Heart right ventricle (tissue), 16 donors: Measurements from ENCODE around the gene RPS6KC1. TPM values are rescaled to one million over a fixed set of nuclear protein-coding genes. Genes with fewer than 3 reads are reported as not detected.

ENCODE experiments used
- ATAC-seq, 8 donors: fragments of 200-7000 bp; cut with Tn5 transposase; one replicate each; pipeline ENCODE4 v1.9.1; 2020; ENCODE audit warnings: mild to moderate bottlenecking in 8 of 8, moderate library complexity in 8 of 8, moderate number of reproducible peaks in 1 of 8
- DNase-seq, 2 donors: peaks; one replicate each; pipeline ENCODE4 v3.0.0-alpha.2; 2020
- H3K27ac ChIP-seq, 10 donors: fragments of 200-600 bp; sonication (generic) in 2 of 10; one replicate each; pipeline versions ENCODE4 v1.5.0 to v1.8.0; 2020 to 2022; ENCODE audit warnings: mild to moderate bottlenecking in 3 of 10
- H3K27me3 ChIP-seq, 7 donors: fragments of 200-600 bp; one replicate each; pipeline ENCODE4 v1.8.0; 2021 to 2022; ENCODE audit warnings: mild to moderate bottlenecking in 2 of 7
- H3K36me3 ChIP-seq, 9 donors: fragments of 200-600 bp; sonication (generic) in 1 of 9; one replicate each; pipeline versions ENCODE4 v1.5.0 to v1.8.0; 2020 to 2022; ENCODE audit warnings: mild to moderate bottlenecking in 2 of 9
- H3K4me1 ChIP-seq, 9 donors: fragments of 200-600 bp; sonication (generic) in 1 of 9; one replicate each; pipeline versions ENCODE4 v1.5.0 to v1.8.0; 2020 to 2022; ENCODE audit warnings: mild to moderate bottlenecking in 4 of 9
- H3K4me3 ChIP-seq, 10 donors: fragments of 200-600 bp; sonication (generic) in 2 of 10; one replicate each; pipeline versions ENCODE4 v1.5.0 to v1.8.0; 2020 to 2022; ENCODE audit warnings: mild to moderate bottlenecking in 7 of 10, moderate library complexity in 2 of 10
- H3K9me3 ChIP-seq, 11 donors: fragments of 200-600 bp in 10 of 11; sonication (generic) in 2 of 11; one replicate each; pipeline versions ENCODE4 v1.5.0 to v1.8.0; 2013 to 2022; ENCODE audit warnings: mild to moderate bottlenecking in 2 of 11, control low read depth in 1 of 11, moderate library complexity in 1 of 11
- CTCF ChIP-seq, 9 donors: fragments of 200-600 bp; sonication (generic) in 2 of 9; IDR thresholded peaks; one replicate each; pipeline versions ENCODE4 v1.5.0 to v1.8.0; 2021 to 2022; ENCODE audit warnings: antibody characterized with exemption in 9 of 9, mild to moderate bottlenecking in 5 of 9, moderate library complexity in 1 of 9
- WGBS, 2 donors: extraction: QIAGEN DNeasy Blood & Tissue Kit; methylation state at CpG; one replicate each; pipeline ENCODE4 v1.1.7; 2013; ENCODE audit warnings: inconsistent platforms in 1 of 2; 5-methylcytosine and 5-hydroxymethylcytosine counted together
- intact Hi-C, 10 donors: fragments of 100-400 bp; cut with DNase I; formaldehyde crosslinking; loops; one replicate each; pipeline versions ENCODE4 v1.11.1 to v1.14.2; 2022
- polyA plus RNA-seq, 2 donors: library from polyadenylated mRNA; stranded (reverse); fragments of 200-250 nt; gene quantifications; one replicate each; pipeline ENCODE4 v1.2.3, GENCODE V29; 2013
- total RNA-seq, 10 donors: library from RNA; stranded (reverse); fragmentation: NEBNext Ultra II Directional in 3 of 10; extraction: Animal tissue kit (Norgen Biotek cat#: 25700) in 3 of 10; gene quantifications; one replicate each; pipeline versions ENCODE4 v1.2.1 to v1.2.4, GENCODE V29; 2021 to 2023
- donor health status: Arrhythmogenic right ventricular cardiomyopathy.
- donor health status: ischemic (EF 13 %, LVEDD 7.1; RV severe dilation, severe dysfunction).
- donor health status: healthy with polysubstance abuse.
- donor health status: DM: no; HTN: yes; CAD: no.
- donor health status: DM: no; HTN: no; CAD: no.
- donor health status: ischemic (EF 25% LVEDD 6.9; RV normal size, moderate dysfunction).
- donor health status: ischemic (EF 25% LVEDD 5.7; RV mildly dilated, moderate dysfunction).
- donor health status: healthy.
- donor health status: DM: yes; HTN: yes; CAD: no.
- donor health status: Ischemic cardiomyopathy.
- donor health status: ischemic (EF 35%, LVEDD 5.7; RV mildly dilated, moderate dysfunction).
- donor health status: nonischemic (EF 11% LVEDD 7.7; RV severe dilation, severe dysfunction).
- donor health status: DM: yes; HTN: yes; CAD: no.
- donor health status: PGD.
- donor health status: ischemic (EF 29% LVEDD 5.4; RV normal size, mild dysfunction).
- donor health status: nonischemic (EF 23%, LVEDD 6.1; RV moderate dilation, normal function).

The RPS6KC1 gene
- total and polyA plus RNA-seq, 12 donors, result 3.8 to 13.8 (median 10.3) TPM

GRCh38 chr1:213180833-213181232 lies 129.8 kb downstream of the RPS6KC1 start:
- intact Hi-C loops, result no loop called here

GRCh38 chr1:213183036-213183672 lies 132.1 kb downstream of the RPS6KC1 start:
- ATAC-seq, result no peak
- DNase-seq, result no peak
- no peak for TF ChIP-seq CTCF (IDR thresholded peaks at IDR 0.05)
- 97 to 98% methylated on average over 3 of the region's 3 CpGs for WGBS, 2 donors
- no peak overlapping the region for H3K4me3 ChIP-seq
- no peaks in the 10 kb centered on the region for H3K27me3 ChIP-seq
- no peak overlapping the region for H3K27ac ChIP-seq
- H3K9me3 ChIP-seq, result peaks cover 0 to 33% (median 23%) of the 10 kb centered on the region in 11 donors
- peaks cover 0 to 46% (median 4%) of the 10 kb centered on the region in 9 donors for H3K36me3 ChIP-seq
- intact Hi-C loops, result no loop called here
- no peaks in the 10 kb centered on the region for H3K4me1 ChIP-seq

More at GRCh38 chr1:213180833-213181232, 129.8 kb downstream of the RPS6KC1 start:
- Histone ChIP-seq H3K27ac (no peak overlapping the region), H3K9me3 (peaks cover 0 to 16% (median 10%) of the 10 kb centered on the region in 11 donors), H3K4me1 (no peaks in the 10 kb centered on the region), H3K36me3 (peaks cover 0 to 51% (median 7%) of the 10 kb centered on the region in 9 donors), H3K4me3 (no peak overlapping the region), H3K27me3 (no peaks in the 10 kb centered on the region)
- WGBS, 2 donors, result 98% methylated on average over 1 of the region's 1 CpG
- no peak for ATAC-seq
- no peak for DNase-seq
- TF ChIP-seq CTCF (IDR thresholded peaks at IDR 0.05), result no peak

GRCh38 chr1:213186168-213186567 lies 135.1 kb downstream of the RPS6KC1 start:
- WGBS, 2 donors, result 96% methylated on average over 2 of the region's 2 CpGs
- ATAC-seq, result no peak
- Histone ChIP-seq H3K9me3 (peaks cover 0 to 50% (median 31%) of the 10 kb centered on the region in 11 donors), H3K36me3 (peaks cover 0 to 24% (median 4%) of the 10 kb centered on the region in 9 donors), H3K27me3 (no peaks in the 10 kb centered on the region), H3K4me3 (no peak overlapping the region), H3K27ac (no peak overlapping the region), H3K4me1 (no peaks in the 10 kb centered on the region)
- intact Hi-C loops, result no loop called here
- no peak for TF ChIP-seq CTCF (IDR thresholded peaks at IDR 0.05)
- DNase-seq, result no peak

GRCh38 chr1:213192026-213192425 lies 141.0 kb downstream of the RPS6KC1 start:
- 97 to 100% methylated on average over 1 of the region's 1 CpG for WGBS, 2 donors
- no peak for ATAC-seq
- intact Hi-C loops, result no loop called here

More at GRCh38 chr1:213192026-213192425, 141.0 kb downstream of the RPS6KC1 start:
- no peak for TF ChIP-seq CTCF (IDR thresholded peaks at IDR 0.05)
- Histone ChIP-seq H3K27me3 (no peaks in the 10 kb centered on the region), H3K9me3 (peaks cover 0 to 36% (median 7%) of the 10 kb centered on the region in 11 donors), H3K36me3 (peaks cover 0 to 9% (median 0%) of the 10 kb centered on the region in 9 donors), H3K27ac (no peak overlapping the region), H3K4me3 (no peak overlapping the region), H3K4me1 (no peaks in the 10 kb centered on the region)
- no peak for DNase-seq
